Measurements from ENCODE around the gene TOM1L1. TPM values are rescaled to one million over a fixed set of nuclear protein-coding genes. Genes with fewer than 3 reads are reported as not detected.
"Not testable (repeated sequence)": the region's sequence is repeated elsewhere in the genome, so short reads cannot be mapped to it uniquely, and the experiment has no call there.

Gene TOM1L1
- total and polyA plus RNA-seq, 3 donors from 2014 or later, result 27.9 to 35.5 (median 28.7) TPM

- Histone ChIP-seq H3K27me3 (no peaks in the 10 kb centered on the region), H3K4me3 (no peak overlapping the region), H3K27ac (no peak overlapping the region), H3K9me3 (no peaks in the 10 kb centered on the region), H3K36me3 (ENCODE audit: low read depth, missing control alignments) (no peaks in the 10 kb centered on the region), H3K4me1 (no peaks in the 10 kb centered on the region)
- intact Hi-C loops (cut with DNase I; ENCODE audit: low total_unique reads), result no loop called here
- no peak for DNase-seq
- WGBS, 2 donors, result 74 to 83% methylated on average over 1 of the region's 1 CpG
- TF ChIP-seq CTCF (IDR thresholded peaks at IDR 0.05), result no peak
- no peak for TF ChIP-seq POLR2A (IDR thresholded peaks at IDR 0.05)
Observed at GRCh38 chr17:54870671-54871175, 29.9 kb upstream of the TOM1L1 start.

- H3K36me3 ChIP-seq (ENCODE audit: low read depth, missing control alignments); H3K4me1 ChIP-seq; DNase-seq; H3K4me3 ChIP-seq; H3K27me3 ChIP-seq; intact Hi-C loops (cut with DNase I; ENCODE audit: low total_unique reads); H3K27ac ChIP-seq; H3K9me3 ChIP-seq: not testable (repeated sequence)
- 72 to 82% methylated on average over 2 of the region's 2 CpGs for WGBS, 2 donors
Observed at GRCh38 chr17:54875906-54876305, 24.7 kb upstream of the TOM1L1 start.

GRCh38 chr17:54876656-54877195, 23.9 kb upstream of the TOM1L1 start:
- H3K27me3 ChIP-seq, result no peaks in the 10 kb centered on the region
- TF ChIP-seq CTCF (IDR thresholded peaks at IDR 0.05), result no peak
- no peak for TF ChIP-seq POLR2A (IDR thresholded peaks at IDR 0.05)
- WGBS, 2 donors, result 85 to 89% methylated on average over 5 to 6 of the region's 6 CpGs
- no peaks in the 10 kb centered on the region for H3K9me3 ChIP-seq
- intact Hi-C loops (cut with DNase I; ENCODE audit: low total_unique reads), result no loop called here
- no peaks in the 10 kb centered on the region for H3K4me1 ChIP-seq
- no peak overlapping the region for H3K4me3 ChIP-seq
- no peak for DNase-seq
- no peak overlapping the region for H3K27ac ChIP-seq
- H3K36me3 ChIP-seq (ENCODE audit: low read depth, missing control alignments), result no peaks in the 10 kb centered on the region

DNA sequence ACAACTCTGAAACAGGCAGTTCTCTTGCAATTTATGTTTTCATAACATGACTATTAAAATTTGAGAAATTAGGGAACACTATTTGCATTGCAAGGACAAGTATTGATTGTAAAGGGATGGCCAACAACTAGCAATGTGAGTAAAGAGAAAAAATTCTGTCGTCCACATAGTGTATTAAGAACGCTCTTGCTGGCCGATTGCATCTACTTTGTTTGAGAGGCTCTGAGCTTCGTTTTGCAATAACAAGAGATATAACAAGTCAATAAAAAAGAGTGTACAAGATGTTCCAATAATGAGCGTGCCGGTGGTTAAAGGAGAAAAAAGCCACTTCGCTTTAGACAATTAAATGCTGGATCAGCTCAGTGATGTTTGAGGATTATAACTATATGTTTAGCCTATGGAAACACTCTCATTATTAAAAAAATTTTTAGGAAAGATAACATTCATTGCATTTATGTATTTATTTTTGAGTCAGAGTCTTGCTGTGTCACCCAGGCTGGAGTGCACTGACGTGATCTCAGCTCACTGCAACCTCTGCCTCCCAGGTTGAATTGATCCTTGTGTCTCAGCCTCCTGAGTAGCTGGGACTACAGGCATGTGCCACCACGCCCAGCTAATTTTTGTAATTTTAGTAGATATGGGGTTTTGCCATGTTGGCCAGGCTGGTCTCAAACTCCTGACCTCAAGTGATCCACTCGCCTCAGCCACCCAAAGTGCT, 19.2 kb upstream of the TOM1L1 start:
- DNase-seq, result no peak
- Histone ChIP-seq H3K4me1 (no peaks in the 10 kb centered on the region), H3K9me3 (no peaks in the 10 kb centered on the region), H3K27me3 (no peaks in the 10 kb centered on the region), H3K27ac (no peak overlapping the region), H3K36me3 (ENCODE audit: low read depth, missing control alignments) (no peaks in the 10 kb centered on the region), H3K4me3 (no peak overlapping the region)
- intact Hi-C loops (cut with DNase I; ENCODE audit: low total_unique reads), result no loop called here
- no peak for TF ChIP-seq CTCF (IDR thresholded peaks at IDR 0.05)
- no peak for TF ChIP-seq POLR2A (IDR thresholded peaks at IDR 0.05)
- 80 to 85% methylated on average over 10 of the region's 10 CpGs for WGBS, 2 donors

GRCh38 chr17:54882371-54882770, 18.3 kb upstream of the TOM1L1 start:
- intact Hi-C loops (cut with DNase I; ENCODE audit: low total_unique reads), result no loop called here
- Histone ChIP-seq H3K36me3 (ENCODE audit: low read depth, missing control alignments) (no peaks in the 10 kb centered on the region), H3K9me3 (no peaks in the 10 kb centered on the region), H3K27me3 (no peaks in the 10 kb centered on the region), H3K4me1 (no peaks in the 10 kb centered on the region), H3K27ac (no peak overlapping the region), H3K4me3 (no peak overlapping the region)
- no peak for DNase-seq
- WGBS, 2 donors, result 70 to 80% methylated on average over 4 of the region's 4 CpGs
- no peak for TF ChIP-seq POLR2A (IDR thresholded peaks at IDR 0.05)
- no peak for TF ChIP-seq CTCF (IDR thresholded peaks at IDR 0.05)
